ENCODE measurements around the gene TAF1B.

Gene TAF1B

GRCh38 chr2:9807555-9808305 lies 35.5 kb upstream of the TAF1B start:
- FAIRE-seq (no peak), DNase-seq (ENCODE audit: extremely low spot score, insufficient read length, low read depth) (no peak)

GRCh38 chr2:9808334-9809063 lies 34.8 kb upstream of the TAF1B start:
- FAIRE-seq, result no peak
- no peak for DNase-seq (ENCODE audit: extremely low spot score, insufficient read length, low read depth)

- DNase-seq (ENCODE audit: extremely low spot score, insufficient read length, low read depth) (no peak), FAIRE-seq (no peak)
These were observed 34.3 kb upstream of the TAF1B start for GRCh38 chr2:9809064-9809356.

GRCh38 chr2:9809448-9810088 lies 33.7 kb upstream of the TAF1B start:
- FAIRE-seq, result no peak

DNA sequence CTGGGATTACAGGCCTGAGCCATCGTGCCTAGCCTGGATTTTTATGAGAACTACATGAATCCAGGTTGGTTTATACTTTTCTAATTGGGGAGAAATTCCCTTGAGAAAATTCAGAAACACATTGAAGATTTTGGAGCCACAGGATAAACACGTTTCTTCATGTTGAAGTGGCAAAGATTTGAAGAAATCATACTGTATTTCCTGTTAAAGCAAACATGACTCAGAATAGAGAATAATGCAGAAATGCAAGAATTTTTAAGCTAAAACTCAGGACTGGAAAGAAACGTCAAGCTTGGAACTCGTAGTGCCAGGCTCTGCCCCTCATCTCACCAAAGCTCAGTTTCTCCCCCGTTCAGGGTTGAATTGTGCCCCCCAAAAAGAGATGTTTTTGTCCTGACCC lies 32.1 kb upstream of the TAF1B start:
- FAIRE-seq (no peak), DNase-seq (ENCODE audit: extremely low spot score, insufficient read length, low read depth) (no peak)

More at GRCh38 chr2:9809448-9810088, 33.7 kb upstream of the TAF1B start:
- DNase-seq (ENCODE audit: extremely low spot score, insufficient read length, low read depth), result no peak

GRCh38 chr2:9811679-9812511 lies 31.4 kb upstream of the TAF1B start:
- DNase-seq (ENCODE audit: extremely low spot score, insufficient read length, low read depth) (no peak), FAIRE-seq (no peak)

DNA sequence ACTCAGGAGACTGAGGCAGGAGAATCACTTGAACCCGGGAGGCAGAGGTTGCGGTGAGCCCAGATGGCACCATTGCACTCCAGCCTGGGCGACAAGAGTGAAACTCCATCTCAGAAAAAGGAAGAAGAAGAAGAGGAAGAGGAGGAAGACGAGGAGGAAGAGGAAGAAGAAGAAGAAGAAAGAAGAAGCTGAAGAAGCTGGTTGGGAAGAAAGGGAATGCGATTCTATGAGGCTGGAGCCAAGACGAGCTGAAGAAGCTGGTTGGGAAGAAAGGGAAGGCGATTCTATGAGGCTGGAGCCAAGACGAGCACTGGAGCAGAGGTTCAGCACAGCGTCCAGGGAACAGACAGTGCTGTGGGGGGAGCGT lies 30.3 kb upstream of the TAF1B start:
- DNase-seq (ENCODE audit: extremely low spot score, insufficient read length, low read depth) (no peak), FAIRE-seq (no peak)

- FAIRE-seq (no peak), DNase-seq (ENCODE audit: extremely low spot score, insufficient read length, low read depth) (peak; percentile 50)
These were observed 29.8 kb upstream of the TAF1B start for GRCh38 chr2:9813312-9814128.

DNA sequence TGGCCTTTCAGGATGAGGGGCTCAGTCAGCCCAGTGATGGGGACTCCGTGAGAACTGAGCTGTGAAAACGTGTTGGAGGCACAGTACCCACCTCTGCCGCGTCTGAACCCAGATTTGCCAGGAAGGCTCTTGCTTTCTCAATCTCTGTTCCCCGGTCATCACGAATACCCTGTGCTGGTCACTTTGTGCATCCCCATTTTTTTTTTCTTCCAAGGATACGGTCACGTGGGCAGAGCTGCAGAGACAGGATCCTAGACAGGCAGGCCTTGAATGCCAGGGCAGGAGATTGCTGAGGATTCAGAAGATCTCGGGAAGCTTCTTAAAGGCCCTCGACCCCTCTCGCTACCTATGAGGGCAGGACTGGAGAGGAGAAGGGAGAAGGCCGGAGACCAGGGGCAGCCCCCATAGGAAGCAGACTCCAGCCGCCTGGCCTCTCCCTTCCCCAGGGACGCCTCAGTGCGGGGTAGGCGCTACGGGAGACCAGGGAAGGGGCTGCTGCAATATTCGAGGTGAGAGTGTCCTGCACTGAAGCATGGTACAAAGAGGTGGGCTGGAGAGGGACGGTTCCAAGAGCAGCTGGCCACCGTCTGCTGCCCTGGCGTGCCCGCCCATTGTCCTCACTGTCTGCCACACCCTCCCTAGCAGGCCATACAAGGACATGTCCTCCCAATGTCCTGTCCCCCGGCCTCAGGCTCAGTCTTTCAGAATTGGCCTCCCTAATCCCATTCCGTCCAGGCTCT lies 29.0 kb upstream of the TAF1B start:
- FAIRE-seq (no peak), DNase-seq (ENCODE audit: extremely low spot score, insufficient read length, low read depth) (no peak)

DNA sequence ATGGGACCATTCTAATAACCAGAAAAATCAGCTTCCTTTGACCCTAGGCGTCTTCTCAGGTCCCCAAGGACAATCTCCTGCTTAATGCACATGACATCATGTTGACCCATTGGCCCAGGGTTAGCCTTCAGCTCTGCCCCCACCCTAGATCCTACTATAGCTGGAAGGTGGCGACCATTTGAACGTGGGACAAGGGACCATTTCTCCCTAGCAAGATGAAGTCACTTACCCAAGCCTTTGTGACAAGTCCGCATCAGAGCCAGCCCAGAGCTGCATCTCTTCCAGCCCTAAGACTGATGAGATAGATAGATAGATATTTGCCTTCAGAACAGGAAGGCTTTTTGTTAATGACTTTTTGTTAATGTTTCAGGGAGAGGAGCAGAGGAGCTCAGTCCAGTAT lies 28.2 kb upstream of the TAF1B start:
- no peak for FAIRE-seq

GRCh38 chr2:9815844-9816279 lies 27.4 kb upstream of the TAF1B start:
- no peak for FAIRE-seq
- no peak for DNase-seq (ENCODE audit: extremely low spot score, insufficient read length, low read depth)

More for the DNA sequence above, 28.2 kb upstream of the TAF1B start:
- DNase-seq (ENCODE audit: extremely low spot score, insufficient read length, low read depth), result no peak

DNA sequence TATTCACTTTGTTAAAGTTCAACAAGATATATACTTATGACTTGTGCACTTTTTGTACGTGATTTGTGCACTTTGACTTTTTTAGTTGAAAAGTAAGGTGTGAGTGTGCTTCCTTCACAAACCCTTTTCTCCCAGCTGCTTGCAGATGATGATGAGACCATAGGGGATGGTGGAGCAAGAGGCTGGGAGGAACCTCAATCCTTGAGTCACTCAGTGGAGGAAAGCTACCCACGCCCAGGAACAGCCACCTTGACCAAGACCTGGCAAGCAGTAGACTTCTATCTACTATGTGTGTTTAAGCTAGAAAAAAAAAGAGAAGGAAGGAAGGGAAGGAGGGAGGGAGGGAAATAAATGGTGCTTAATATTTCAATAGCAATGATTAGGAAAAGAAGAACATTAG lies 25.2 kb upstream of the TAF1B start:
- DNase-seq (ENCODE audit: extremely low spot score, insufficient read length, low read depth) (no peak), FAIRE-seq (no peak)

GRCh38 chr2:9819551-9819950 lies 23.7 kb upstream of the TAF1B start:
- FAIRE-seq (no peak), DNase-seq (ENCODE audit: extremely low spot score, insufficient read length, low read depth) (no peak)

DNA sequence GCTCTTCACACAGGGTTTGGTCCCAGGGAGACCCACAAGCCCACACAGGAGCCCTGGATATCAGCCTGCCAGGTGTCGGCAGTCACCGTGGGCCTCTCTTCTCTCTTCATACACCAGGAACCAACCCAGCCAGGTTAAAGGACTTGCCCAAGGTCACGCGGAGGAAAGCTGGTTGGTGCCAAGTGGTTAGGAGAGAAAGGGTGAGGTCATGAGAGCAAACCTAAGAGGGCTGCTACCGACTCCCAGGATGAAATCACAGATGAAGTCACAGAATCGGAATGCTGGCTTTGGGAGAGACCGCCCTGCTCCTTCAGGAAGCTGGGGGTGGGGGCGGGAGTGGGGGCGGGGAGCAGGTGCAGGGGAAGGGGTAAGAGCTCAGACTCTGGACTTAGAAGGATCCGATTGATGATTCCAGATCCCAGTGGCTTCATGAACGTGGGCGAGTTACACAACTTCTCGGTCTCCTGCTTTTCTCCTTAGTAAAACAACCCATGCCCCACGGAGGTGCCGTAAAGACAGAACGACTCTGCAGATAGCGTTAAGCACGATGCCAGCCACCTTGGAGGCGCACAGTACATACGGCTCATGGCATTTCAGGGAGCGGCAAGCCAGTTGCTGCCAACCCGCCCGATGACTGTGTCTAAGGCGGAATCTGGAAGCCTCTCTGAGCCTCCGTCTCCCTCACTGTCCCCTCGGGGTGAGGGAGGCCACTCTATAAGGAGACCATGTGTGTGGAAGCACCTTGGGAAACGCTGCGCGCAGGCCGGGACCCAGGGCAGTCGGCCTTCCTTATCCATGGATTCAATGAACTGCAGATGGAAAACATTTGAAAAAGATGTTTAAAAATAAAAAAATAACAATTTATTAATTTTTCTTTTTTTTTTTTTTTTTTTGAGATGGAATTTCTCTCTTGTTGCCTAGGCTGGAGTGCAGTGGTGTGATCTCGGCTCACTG lies 23.0 kb upstream of the TAF1B start:
- DNase-seq (ENCODE audit: extremely low spot score, insufficient read length, low read depth), result no peak
- FAIRE-seq, result no peak

GRCh38 chr2:9821805-9822445 lies 21.3 kb upstream of the TAF1B start:
- no peak for DNase-seq (ENCODE audit: extremely low spot score, insufficient read length, low read depth)
- no peak for FAIRE-seq

DNA sequence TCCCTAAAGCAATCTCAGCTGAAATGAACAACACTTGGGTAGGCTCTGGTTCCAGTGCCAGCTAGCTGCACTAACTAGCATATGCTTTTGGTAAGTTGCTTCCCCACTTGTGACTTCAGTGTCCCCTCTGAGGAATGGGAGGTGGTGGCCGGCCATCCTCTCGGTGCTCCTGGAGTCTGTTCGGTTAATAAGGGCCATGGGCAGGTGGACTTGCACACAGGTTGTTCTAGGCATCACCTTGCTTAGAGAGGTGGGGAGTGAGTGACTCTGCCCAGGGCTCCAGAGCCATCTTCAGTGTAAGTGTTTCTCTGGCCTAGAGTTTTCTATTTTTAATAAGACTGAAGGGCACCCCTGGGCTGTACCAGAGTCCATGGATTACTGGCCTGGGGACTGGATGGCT lies 18.8 kb upstream of the TAF1B start:
- no peak for DNase-seq (ENCODE audit: extremely low spot score, insufficient read length, low read depth)
- no peak for FAIRE-seq

GRCh38 chr2:9824956-9825720 lies 18.1 kb upstream of the TAF1B start:
- DNase-seq (ENCODE audit: extremely low spot score, insufficient read length, low read depth) (no peak), FAIRE-seq (no peak)
